K562 (cell line): Measurements from ENCODE around the gene ANKRD34A. TPM values are rescaled to one million over a fixed set of nuclear protein-coding genes. Genes with fewer than 3 reads are reported as not detected.

Experiments
- CBX2 ChIP-seq: fragments of 200-600 bp; sonication (generic); IDR thresholded peaks from one replicate; pipeline ENCODE4 v1.6.1; 2012; ENCODE audit warnings: mild to moderate bottlenecking, low read length, inconsistent platforms; ENCODE audit not compliant: insufficient read depth, poor library complexity, severe bottlenecking
- CBX5 ChIP-seq: IDR thresholded peaks from 2 replicates; pipeline ENCODE4 v1.6.1; 2014; ENCODE audit warnings: low read depth, borderline replicate concordance
- CREB1 ChIP-seq, 2 experiments: sonication (generic) in 1 of 2; formaldehyde crosslinking in 1 of 2; IDR thresholded peaks; 2 replicates each; pipeline versions ENCODE4 v1.6.1 to v1.8.0; 2012 to 2022; ENCODE audit warnings: inconsistent platforms in 1 of 2, mild to moderate bottlenecking in 1 of 2, missing genetic modification reagents in 1 of 2, moderate library complexity in 1 of 2
- FOXP1 ChIP-seq: sonication (generic); formaldehyde crosslinking; IDR thresholded peaks from 2 replicates; pipeline ENCODE4 v1.8.0; 2022; ENCODE audit warnings: mild to moderate bottlenecking, missing genetic modification reagents
- GTF2E2 ChIP-seq: fragments of 200-800 bp; sonication (Bioruptor generic); IDR thresholded peaks from 2 replicates; pipeline ENCODE4 v1.6.1; 2016; ENCODE audit warnings: missing genetic modification characterization, missing compliant biosample characterization
- HOXB6 ChIP-seq: fragments of 250-450 bp; sonication (Bioruptor Pico); IDR thresholded peaks from 2 replicates; pipeline ENCODE4 v1.5.1; 2022; ENCODE audit warnings: mild to moderate bottlenecking, borderline replicate concordance
- KAT7 ChIP-seq: sonication (generic); formaldehyde crosslinking; IDR thresholded peaks from 2 replicates; pipeline ENCODE4 v1.8.0; 2022; ENCODE audit warnings: missing genetic modification reagents, mild to moderate bottlenecking, borderline replicate concordance
- MYC ChIP-seq, 2 experiments: fragments of 250-450 bp in 1 of 2; sonication (Bioruptor Pico) in 1 of 2; IDR thresholded peaks; 2 replicates each; pipeline versions ENCODE4 v1.5.1 to v1.6.1; 2012 to 2021; ENCODE audit warnings: low read depth in 2 of 2, borderline replicate concordance in 1 of 2, improper control_type of control experiment in 1 of 2, low read length in 1 of 2, mild to moderate bottlenecking in 1 of 2, moderate library complexity in 1 of 2
- PHF8 ChIP-seq: fragments of 200-600 bp; sonication (generic); IDR thresholded peaks from 2 replicates; pipeline ENCODE4 v1.6.1; 2012; ENCODE audit warnings: mixed run types, mild to moderate bottlenecking, inconsistent platforms, low read length, moderate library complexity, borderline replicate concordance
- RBM14 ChIP-seq: fragments of 200-400 bp; formaldehyde crosslinking; IDR thresholded peaks from 2 replicates; pipeline ENCODE4 v1.6.1; 2018; ENCODE audit warnings: low read depth, mild to moderate bottlenecking, low read length, moderate library complexity, borderline replicate concordance; ENCODE audit not compliant: insufficient read depth
- RFX5 ChIP-seq: IDR thresholded peaks from 2 replicates; pipeline ENCODE4 v1.6.1; 2011; ENCODE audit warnings: low read depth, mild to moderate bottlenecking, improper control_type of control experiment, low read length
- TGIF2 ChIP-seq: sonication (generic); formaldehyde crosslinking; IDR thresholded peaks from 2 replicates; pipeline ENCODE4 v1.8.1; 2022; ENCODE audit warnings: mild to moderate bottlenecking, missing genetic modification reagents, moderate library complexity
- polyA plus RNA-seq, 8 experiments: library from polyadenylated mRNA; depleted of rRNA in 4 of 8; stranded (reverse) in 5 of 8; unstranded in 3 of 8; fragments of >200 nt; fragmentation: Nextera tagmentation in 2 of 8; fragmentation: Illumina TruSeq in 1 of 8; extraction: Ambion mirVana in 2 of 8; extraction: Trizol in 1 of 8; gene quantifications; 2 replicates each; pipeline versions ENCODE4 v1.2.1 to v1.2.3, GENCODE V29; 2011 to 2014; ENCODE audit warnings: inconsistent platforms in 1 of 8, missing spikeins in 1 of 8
- total RNA-seq, 7 experiments: library from RNA; depleted of rRNA in 6 of 7; stranded (reverse); fragments of >200 nt in 6 of 7; fragmentation: Illumina TruSeq in 2 of 7; extraction: Trizol in 2 of 7; gene quantifications; 2 replicates each; pipeline versions ENCODE4 v1.2.1 to v1.2.3, GENCODE V29; 2011 to 2021; ENCODE audit warnings: low replicate concordance in 1 of 7
- TF ChIP-seq, protein P1 (sequence below): conservative IDR thresholded peaks from 2 replicates; pipeline ENCODE4 v1.6.1; 2011; ENCODE audit warnings: low read depth, mild to moderate bottlenecking, low read length; ENCODE audit not compliant: control insufficient read depth
- TF ChIP-seq, protein P2 (sequence below): fragments of 200-800 bp; sonication (Bioruptor generic); IDR thresholded peaks from 2 replicates; pipeline ENCODE4 v1.6.1; 2017; ENCODE audit warnings: missing genetic modification characterization, missing compliant biosample characterization
- TF ChIP-seq, protein P3 (sequence below): sonication (generic); formaldehyde crosslinking; IDR thresholded peaks from 2 replicates; pipeline ENCODE4 v1.8.1; 2022; ENCODE audit warnings: missing genetic modification reagents
- TF ChIP-seq, protein P4 (sequence below), 2 experiments: IDR thresholded peaks in 1 of 2; conservative IDR thresholded peaks in 1 of 2; 2 replicates each; pipeline ENCODE4 v1.6.1; 2016; ENCODE audit warnings: low read depth in 2 of 2, mild to moderate bottlenecking in 1 of 2, missing compliant biosample characterization in 1 of 2, missing genetic modification characterization in 1 of 2, moderate library complexity in 1 of 2

Gene ANKRD34A
- total and polyA plus RNA-seq, 9 of the 15 experiments (the other 6 are each of a cell fraction or from before 2014, with no cell fraction given): 0.06 to 1.6 (median 0.43) TPM

DNA sequence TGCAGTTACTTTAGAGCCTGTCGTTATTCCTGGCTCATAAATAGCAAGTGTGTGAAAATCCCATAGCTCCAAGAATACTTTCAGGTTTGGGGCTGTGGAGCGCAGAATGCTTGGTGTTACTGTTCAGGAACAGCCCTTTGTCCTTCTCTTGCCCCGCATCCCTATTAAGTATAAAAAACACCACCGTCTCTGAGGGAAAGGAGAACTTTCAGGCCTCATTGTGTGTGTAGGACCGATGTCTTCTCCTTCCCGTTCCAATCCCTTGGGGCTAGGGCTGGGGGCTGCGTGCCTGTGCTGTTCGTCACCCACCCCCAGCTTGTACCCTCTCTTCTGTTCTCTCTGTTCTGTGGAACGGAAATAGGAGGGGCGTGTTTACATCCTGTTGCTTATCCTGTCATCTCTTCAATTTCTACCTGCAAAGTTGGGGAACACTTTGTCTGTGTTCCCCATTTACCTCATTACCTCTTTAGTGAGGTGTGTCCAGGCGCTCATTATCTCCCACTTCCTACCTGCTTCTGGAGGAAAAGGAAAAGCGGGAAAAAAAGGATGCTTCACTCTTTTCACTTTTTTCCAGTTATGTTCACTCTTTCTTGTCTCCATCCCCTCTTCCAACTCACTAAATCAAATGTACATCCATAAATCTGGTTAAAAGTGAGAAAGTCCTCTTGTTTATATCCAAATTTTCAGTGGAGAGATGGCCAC, 32.8 kb upstream of the ANKRD34A start (continued):
- TF ChIP-seq, protein P1, sequence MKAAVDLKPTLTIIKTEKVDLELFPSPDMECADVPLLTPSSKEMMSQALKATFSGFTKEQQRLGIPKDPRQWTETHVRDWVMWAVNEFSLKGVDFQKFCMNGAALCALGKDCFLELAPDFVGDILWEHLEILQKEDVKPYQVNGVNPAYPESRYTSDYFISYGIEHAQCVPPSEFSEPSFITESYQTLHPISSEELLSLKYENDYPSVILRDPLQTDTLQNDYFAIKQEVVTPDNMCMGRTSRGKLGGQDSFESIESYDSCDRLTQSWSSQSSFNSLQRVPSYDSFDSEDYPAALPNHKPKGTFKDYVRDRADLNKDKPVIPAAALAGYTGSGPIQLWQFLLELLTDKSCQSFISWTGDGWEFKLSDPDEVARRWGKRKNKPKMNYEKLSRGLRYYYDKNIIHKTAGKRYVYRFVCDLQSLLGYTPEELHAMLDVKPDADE: no peak
- no peak for TF ChIP-seq TGIF2 (CRISPR knock-in tag)
- no peak; the same call in 1 of the 2 replicates for TF ChIP-seq MYC (IDR thresholded peaks at IDR 0.05; ENCODE audit: low read depth, low read length)
- TF ChIP-seq MYC (CRISPR knock-in tag; IDR thresholded peaks at IDR 0.05; ENCODE audit: borderline replicate concordance, low read depth): no peak
- TF ChIP-seq CBX5: no peak
- TF ChIP-seq RBM14: no peak
- no peak for TF ChIP-seq CREB1 (IDR thresholded peaks at IDR 0.05)
- TF ChIP-seq CREB1 (CRISPR knock-in tag; IDR thresholded peaks at IDR 0.05): no peak
- TF ChIP-seq FOXP1 (CRISPR knock-in tag): no peak
- no peak for TF ChIP-seq CBX2
- TF ChIP-seq, protein P2, sequence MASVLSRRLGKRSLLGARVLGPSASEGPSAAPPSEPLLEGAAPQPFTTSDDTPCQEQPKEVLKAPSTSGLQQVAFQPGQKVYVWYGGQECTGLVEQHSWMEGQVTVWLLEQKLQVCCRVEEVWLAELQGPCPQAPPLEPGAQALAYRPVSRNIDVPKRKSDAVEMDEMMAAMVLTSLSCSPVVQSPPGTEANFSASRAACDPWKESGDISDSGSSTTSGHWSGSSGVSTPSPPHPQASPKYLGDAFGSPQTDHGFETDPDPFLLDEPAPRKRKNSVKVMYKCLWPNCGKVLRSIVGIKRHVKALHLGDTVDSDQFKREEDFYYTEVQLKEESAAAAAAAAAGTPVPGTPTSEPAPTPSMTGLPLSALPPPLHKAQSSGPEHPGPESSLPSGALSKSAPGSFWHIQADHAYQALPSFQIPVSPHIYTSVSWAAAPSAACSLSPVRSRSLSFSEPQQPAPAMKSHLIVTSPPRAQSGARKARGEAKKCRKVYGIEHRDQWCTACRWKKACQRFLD (CRISPR knock-in tag): no peak
- TF ChIP-seq, protein P3, sequence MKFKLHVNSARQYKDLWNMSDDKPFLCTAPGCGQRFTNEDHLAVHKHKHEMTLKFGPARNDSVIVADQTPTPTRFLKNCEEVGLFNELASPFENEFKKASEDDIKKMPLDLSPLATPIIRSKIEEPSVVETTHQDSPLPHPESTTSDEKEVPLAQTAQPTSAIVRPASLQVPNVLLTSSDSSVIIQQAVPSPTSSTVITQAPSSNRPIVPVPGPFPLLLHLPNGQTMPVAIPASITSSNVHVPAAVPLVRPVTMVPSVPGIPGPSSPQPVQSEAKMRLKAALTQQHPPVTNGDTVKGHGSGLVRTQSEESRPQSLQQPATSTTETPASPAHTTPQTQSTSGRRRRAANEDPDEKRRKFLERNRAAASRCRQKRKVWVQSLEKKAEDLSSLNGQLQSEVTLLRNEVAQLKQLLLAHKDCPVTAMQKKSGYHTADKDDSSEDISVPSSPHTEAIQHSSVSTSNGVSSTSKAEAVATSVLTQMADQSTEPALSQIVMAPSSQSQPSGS (CRISPR knock-in tag): no peak
- no peak for TF ChIP-seq RFX5
- no peak for TF ChIP-seq KAT7 (CRISPR knock-in tag)
- TF ChIP-seq HOXB6 (CRISPR knock-in tag): no peak
- TF ChIP-seq GTF2E2 (tag): no peak
- TF ChIP-seq PHF8: no peak
- TF ChIP-seq, protein P4, sequence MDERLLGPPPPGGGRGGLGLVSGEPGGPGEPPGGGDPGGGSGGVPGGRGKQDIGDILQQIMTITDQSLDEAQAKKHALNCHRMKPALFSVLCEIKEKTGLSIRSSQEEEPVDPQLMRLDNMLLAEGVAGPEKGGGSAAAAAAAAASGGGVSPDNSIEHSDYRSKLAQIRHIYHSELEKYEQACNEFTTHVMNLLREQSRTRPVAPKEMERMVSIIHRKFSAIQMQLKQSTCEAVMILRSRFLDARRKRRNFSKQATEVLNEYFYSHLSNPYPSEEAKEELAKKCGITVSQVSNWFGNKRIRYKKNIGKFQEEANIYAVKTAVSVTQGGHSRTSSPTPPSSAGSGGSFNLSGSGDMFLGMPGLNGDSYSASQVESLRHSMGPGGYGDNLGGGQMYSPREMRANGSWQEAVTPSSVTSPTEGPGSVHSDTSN (CRISPR knock-in tag; IDR thresholded peaks at IDR 0.05; ENCODE audit: low read depth): no peak
- TF ChIP-seq, protein P4 (tag; conservative IDR thresholded peaks at IDR 0.05; ENCODE audit: low read depth): no peak
